Endothelial cell of umbilical vein (primary cell): ENCODE results near the gene ABCC4.

Experiments
- EZH2 ChIP-seq: IDR thresholded peaks from 2 replicates; pipeline ENCODE4 v1.6.1; 2012; ENCODE audit warnings: borderline replicate concordance, low read depth, mild to moderate bottlenecking, moderate library complexity, low read length, inconsistent platforms; ENCODE audit not compliant: severe bottlenecking
- GATA2 ChIP-seq: IDR thresholded peaks from 2 replicates; pipeline ENCODE4 v1.7.0; 2011; ENCODE audit warnings: low read depth, mild to moderate bottlenecking, moderate library complexity, mixed read lengths, low read length; ENCODE audit not compliant: insufficient read length, insufficient read depth
- POLR2A ChIP-seq: IDR thresholded peaks from 2 replicates; pipeline ENCODE4 v1.6.1; 2012; ENCODE audit warnings: low read depth, mild to moderate bottlenecking, control low read depth, low read length
- POLR2AphosphoS5 ChIP-seq: IDR thresholded peaks from 2 replicates; pipeline ENCODE4 v1.6.1; 2012; ENCODE audit warnings: low read depth, mild to moderate bottlenecking, control low read depth, low read length, moderate library complexity; ENCODE audit not compliant: insufficient read depth
- TF ChIP-seq, protein P1 (sequence below), 2 donors: IDR thresholded peaks; 1 replicate in 1 of 2; 2 replicates in 1 of 2; pipeline ENCODE4 v1.5.1; 2011; ENCODE audit warnings: low read length in 2 of 2, mild to moderate bottlenecking in 2 of 2, moderate library complexity in 2 of 2, control low read depth in 1 of 2, inconsistent platforms in 1 of 2, low read depth in 1 of 2; ENCODE audit not compliant: insufficient read depth in 1 of 2; ENCODE audit errors: extremely low read depth in 1 of 2

DNA sequence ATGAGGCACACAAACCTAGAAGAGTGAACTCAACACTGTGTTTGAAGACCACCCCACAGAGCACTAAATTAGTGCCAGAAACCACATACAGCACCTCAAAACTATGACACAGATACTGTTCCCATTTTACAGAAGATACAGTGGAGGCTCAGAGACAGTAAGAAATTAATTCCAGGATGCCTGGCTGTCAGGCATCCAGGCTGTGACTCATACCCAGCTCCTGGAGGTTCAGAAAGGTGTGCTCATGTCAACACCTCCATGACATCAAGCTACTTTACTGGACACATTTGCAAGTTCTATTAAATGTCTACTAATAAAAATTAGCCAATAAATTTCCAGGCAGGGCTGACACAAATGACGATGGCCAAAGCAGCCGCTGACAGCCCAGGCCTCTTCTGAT lies 176.3 kb downstream of the ABCC4 start:
- TF ChIP-seq, protein P1, sequence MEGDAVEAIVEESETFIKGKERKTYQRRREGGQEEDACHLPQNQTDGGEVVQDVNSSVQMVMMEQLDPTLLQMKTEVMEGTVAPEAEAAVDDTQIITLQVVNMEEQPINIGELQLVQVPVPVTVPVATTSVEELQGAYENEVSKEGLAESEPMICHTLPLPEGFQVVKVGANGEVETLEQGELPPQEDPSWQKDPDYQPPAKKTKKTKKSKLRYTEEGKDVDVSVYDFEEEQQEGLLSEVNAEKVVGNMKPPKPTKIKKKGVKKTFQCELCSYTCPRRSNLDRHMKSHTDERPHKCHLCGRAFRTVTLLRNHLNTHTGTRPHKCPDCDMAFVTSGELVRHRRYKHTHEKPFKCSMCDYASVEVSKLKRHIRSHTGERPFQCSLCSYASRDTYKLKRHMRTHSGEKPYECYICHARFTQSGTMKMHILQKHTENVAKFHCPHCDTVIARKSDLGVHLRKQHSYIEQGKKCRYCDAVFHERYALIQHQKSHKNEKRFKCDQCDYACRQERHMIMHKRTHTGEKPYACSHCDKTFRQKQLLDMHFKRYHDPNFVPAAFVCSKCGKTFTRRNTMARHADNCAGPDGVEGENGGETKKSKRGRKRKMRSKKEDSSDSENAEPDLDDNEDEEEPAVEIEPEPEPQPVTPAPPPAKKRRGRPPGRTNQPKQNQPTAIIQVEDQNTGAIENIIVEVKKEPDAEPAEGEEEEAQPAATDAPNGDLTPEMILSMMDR (IDR thresholded peaks at IDR 0.05; ENCODE audit: extremely low read depth in 1 of 2, insufficient read depth in 1 of 2, low read depth in 1 of 2, low read length in 2 of 2) = no peak
- TF ChIP-seq POLR2A = no peak
- TF ChIP-seq POLR2AphosphoS5 = no peak
- no peak for TF ChIP-seq EZH2
- no peak for TF ChIP-seq GATA2
